Astrocyte (in vitro differentiated cells and primary cell): ENCODE measurements around the gene PAPPA2.

ENCODE experiments used
- CTCF ChIP-seq: IDR thresholded peaks from 2 replicates; pipeline ENCODE4 v1.5.1; 2011; ENCODE audit warnings: low read depth, mild to moderate bottlenecking, inconsistent platforms, low read length, moderate library complexity; ENCODE audit not compliant: insufficient read depth
- EZH2 ChIP-seq: IDR thresholded peaks from 2 replicates; pipeline ENCODE4 v1.6.1; 2012; ENCODE audit warnings: mild to moderate bottlenecking, low read length, inconsistent platforms; ENCODE audit not compliant: insufficient read depth

GRCh38 chr1:176852124-176852523, 389.1 kb downstream of the PAPPA2 start:
- TF ChIP-seq CTCF = no peak
- no peak for TF ChIP-seq EZH2
